Islet of Langerhans (tissue), 1 donor: ENCODE results near the gene GABRA4.

Experiments
- FAIRE-seq: peaks from one replicate; lab custom pipeline; 2011; peaks lifted over from hg19 to GRCh38; lab: Jason Lieb, UNC

Gene GABRA4

GRCh38 chr4:46979283-46979682, 14.1 kb downstream of the GABRA4 start:
- FAIRE-seq: no peak

DNA sequence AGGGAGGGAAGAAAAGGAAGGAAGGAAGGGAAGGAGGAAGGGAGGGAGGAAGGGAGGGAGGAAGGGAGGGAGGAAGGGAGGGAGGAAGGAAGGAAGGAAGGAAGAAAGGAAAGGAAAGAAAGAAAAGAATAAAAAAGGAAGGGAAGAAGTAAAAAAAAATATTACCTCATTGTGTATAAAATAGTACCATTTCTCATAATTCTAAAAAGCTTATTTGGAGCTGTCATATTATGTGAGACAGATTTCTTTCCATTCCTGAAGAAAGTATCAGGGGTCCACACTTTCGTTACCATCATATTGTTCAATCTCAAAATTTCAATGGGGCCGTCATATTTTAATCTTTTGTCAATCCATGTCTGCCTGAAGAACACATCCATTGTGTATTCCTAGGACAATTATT, 16.1 kb downstream of the GABRA4 start:
- no peak for FAIRE-seq

- FAIRE-seq: no peak
These were observed 17.4 kb downstream of the GABRA4 start for GRCh38 chr4:46975812-46976553.

GRCh38 chr4:46974891-46975543, 18.4 kb downstream of the GABRA4 start:
- FAIRE-seq: no peak

DNA sequence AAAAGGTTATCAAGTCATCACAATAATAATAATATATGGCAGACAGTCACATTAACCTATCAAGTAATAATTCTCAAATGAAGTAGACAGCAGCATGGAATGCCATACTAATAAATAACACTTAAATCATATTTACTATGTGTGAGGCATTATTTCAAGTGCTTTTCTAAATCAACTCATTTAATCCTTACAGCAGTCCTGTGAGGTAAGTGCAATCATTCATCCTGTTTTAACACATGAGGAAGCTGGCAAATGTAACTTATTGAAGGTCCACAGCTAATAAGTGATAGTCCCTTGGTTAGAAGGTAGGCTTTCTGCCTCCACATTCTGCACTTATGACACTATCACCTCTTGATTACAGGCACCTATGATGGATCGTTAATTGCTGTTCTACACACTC, 24.5 kb downstream of the GABRA4 start:
- no peak for FAIRE-seq

- FAIRE-seq: no peak
These were observed 25.8 kb downstream of the GABRA4 start for GRCh38 chr4:46967631-46968030.

DNA sequence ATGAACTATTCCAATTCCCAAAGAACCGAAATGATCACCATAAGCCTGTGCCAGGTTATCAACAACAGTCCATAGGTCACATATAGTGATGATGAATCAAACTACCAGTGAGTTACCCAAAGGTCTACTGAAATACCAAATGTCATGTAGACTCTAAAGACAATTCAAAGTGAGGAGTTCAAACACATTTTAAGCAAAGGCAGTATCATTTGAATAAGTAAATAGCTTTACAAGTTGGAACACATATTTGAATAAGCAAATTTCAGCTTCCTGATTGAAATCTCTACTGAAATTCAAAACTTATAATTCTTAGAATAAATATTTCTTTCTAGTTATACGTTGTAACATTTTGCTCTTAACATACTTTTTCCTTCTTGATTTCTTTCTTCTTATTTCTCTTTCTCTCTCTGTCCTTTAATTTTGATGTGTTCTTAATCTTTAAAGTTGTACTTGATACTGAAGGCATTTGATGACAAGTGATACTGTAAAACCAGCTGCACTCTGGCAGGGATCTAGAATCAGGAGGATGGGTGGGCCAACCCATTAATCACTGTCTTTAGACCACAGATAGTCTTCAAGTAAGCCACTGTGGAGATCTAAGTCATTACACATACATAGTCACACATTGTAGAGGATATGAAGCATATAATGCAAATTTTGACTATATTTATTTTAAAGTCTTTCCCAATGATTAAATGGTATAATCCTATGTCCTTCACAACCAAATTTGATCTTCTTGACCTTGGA, 34.5 kb downstream of the GABRA4 start:
- FAIRE-seq: no peak

- FAIRE-seq: no peak
These were observed 36.9 kb downstream of the GABRA4 start for GRCh38 chr4:46956451-46956850.

GRCh38 chr4:46955601-46956000, 37.8 kb downstream of the GABRA4 start:
- no peak for FAIRE-seq

- no peak for FAIRE-seq
These were observed 38.7 kb downstream of the GABRA4 start for GRCh38 chr4:46954643-46955042.

DNA sequence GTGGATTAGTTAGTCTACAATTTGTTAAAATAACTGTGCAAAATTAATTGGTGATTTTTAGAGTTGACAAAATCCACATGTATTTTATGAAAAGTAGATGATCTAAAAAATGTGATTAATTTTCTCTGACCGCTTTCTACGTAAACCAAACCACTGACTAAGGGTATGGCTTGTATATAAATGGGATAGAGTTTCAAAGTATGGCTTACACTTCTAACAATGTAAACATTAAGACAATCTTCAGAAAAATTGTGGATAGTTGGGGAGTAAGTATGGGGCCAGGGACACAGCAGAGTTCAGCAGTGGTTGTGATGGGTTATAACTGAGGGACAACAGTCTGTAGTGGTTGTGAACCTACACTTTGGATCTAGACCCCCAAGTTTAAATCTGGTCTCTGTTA, 39.8 kb downstream of the GABRA4 start:
- no peak for FAIRE-seq

DNA sequence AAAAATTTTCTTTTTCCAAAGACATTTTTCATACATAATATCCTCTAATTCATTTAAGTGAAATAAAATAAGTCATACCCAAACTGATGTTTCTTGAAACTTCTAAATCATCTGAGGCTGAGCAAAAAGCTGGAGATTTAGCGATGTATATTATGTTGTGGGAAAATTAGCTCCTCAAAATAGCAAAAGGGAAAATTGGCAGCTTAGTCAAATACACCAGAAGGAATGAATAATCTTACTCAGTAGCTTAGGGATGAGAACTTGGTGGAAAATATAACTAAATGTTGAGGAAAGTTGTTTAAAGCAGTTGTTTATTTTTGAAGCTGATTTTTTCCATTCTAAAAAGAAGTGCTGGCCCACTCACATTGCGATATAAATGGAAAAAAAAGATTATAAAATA, 40.9 kb downstream of the GABRA4 start:
- no peak for FAIRE-seq

GRCh38 chr4:46950826-46951225, 42.6 kb downstream of the GABRA4 start:
- no peak for FAIRE-seq

DNA sequence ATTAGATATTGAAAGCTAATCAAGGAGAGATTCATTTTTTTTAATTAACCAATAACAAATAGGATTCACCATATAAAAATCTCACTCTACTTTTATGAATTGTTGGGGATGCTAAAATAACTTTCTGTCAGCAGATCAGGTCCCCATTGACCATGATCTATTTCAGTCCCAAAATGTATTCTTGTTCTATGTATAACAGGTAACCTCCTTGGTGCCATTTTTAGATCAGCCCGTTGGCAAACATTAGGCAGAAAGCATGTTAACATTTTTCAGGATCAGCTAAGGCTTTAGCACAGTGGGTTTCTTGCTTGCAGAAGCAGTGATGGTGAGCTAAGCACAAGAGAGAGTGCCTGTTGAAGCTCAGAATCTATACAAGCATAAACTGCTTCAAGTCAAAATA, 43.6 kb downstream of the GABRA4 start:
- no peak for FAIRE-seq

GRCh38 chr4:46947541-46947940, 45.8 kb downstream of the GABRA4 start:
- FAIRE-seq: no peak

DNA sequence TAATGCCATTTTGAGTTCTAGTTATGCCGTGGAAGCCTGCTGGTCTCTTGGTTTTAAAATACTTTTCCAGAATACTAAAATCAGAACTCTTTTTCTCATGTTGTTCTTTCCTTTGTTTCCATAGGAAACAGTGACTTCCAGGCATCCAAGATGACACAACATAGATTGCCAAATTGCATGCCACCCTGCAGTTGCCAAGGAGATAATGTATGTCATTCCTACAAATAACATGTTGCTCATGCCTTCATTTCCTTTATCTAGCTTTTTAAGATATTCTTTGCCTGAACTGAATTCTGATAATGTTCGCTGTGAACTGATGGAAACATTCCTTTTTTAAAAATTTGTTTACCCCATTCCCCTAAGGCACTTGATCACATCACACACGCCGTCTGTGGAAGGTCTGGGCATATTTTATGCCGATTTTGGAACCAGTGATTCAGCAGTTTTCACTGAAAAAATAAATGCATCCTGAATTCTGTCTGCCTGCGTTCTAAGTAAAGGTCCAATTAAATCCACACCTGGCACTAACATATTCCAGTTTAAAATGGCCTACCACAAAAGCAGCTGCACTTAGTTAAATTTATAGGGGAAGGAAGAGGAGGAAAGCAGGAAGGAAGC, 46.4 kb downstream of the GABRA4 start:
- FAIRE-seq: no peak

- no peak for FAIRE-seq
These were observed 48.3 kb downstream of the GABRA4 start for GRCh38 chr4:46945062-46945461.

DNA sequence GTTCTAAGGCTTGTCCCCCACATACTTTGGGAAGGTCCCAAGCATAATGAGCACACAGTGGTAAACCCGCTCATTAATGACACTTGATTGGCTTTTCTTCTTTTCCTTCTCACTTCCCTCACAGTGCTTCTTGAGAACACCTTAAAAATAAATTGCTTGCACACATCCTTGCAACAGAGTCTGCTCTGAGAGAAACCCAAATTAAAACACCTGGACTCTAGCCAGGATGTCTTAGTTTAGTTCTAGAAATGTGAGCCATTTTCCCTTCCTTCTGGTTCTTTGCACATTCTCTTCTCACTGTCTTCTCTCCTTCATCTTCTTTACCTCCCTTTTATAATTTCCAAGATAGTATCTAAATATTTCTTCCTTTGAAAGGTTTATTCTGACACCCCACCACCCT, 49.0 kb downstream of the GABRA4 start:
- FAIRE-seq: no peak

DNA sequence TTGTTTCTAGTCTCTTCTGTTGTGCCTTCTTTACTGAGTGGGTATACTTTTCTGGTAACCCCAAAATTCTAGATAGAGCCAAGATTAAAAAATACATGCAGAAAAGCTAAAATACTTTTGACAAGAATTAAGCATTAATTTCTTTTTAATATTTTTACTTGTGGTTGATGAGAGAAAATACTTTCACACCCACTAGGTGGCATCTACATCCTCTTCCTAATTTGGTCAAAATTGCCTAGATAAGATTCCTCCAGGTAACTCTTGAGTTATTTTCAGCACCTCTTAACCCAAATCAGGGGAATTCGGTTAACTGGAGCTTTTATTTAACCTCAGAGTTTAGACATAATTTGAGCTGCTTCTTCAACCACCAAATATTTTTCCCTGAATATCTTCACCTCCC, 55.9 kb downstream of the GABRA4 start:
- no peak for FAIRE-seq

DNA sequence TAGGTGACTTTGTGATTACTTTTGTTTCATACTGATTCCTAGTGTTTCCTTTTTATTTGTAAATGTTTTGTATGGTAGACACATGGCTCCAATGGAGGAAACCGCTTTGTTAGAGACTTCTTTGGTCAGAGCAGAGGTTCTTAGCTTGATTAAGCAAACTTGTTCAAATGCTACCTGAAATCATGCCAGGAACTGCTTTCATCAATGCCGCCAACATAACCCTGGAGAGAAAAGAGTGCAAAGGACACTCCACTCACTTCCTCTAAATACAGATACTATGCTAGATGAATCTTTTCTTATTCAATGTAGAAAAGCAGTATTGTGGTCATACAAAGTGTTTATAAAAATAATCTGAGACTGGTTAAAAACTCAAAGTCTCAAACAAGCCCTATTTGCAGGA, 58.7 kb downstream of the GABRA4 start:
- no peak for FAIRE-seq

GRCh38 chr4:46933686-46934085, 59.7 kb downstream of the GABRA4 start:
- no peak for FAIRE-seq

DNA sequence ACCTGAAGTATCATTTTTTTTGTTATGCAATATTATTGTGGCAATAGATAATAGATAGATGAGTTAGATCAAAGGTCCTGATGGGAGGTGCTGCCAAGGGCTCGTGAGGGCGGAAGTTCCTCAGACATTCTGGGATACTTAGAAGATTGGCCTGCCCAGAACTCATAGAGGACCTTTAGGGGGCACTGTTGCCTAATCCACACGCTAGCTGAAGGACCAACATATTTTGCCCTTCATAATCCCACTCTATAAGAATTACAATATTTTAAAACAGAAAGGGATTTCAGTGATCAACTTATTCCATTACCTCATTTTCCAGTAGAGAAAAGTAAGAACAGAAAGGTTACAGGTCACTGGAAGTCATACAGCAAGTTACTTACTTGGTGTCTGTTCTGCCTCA, 61.4 kb downstream of the GABRA4 start:
- FAIRE-seq: no peak

GRCh38 chr4:46930891-46931290, 62.5 kb downstream of the GABRA4 start:
- no peak for FAIRE-seq
